Measurements from ENCODE around the gene ZNF2. TPM values are rescaled to one million over a fixed set of nuclear protein-coding genes. Genes with fewer than 3 reads are reported as not detected.

ZNF2 gene
- total RNA-seq = 5.3 and 8.1 TPM in 2 replicates

- DNase-seq (ENCODE audit: low read depth in 2 of 2) = peak; percentile 93 to 98
These were observed at the start of gene ZNF2 for GRCh38 chr2:95165371-95166064. TSS of gene ZNF2 (plus strand) at chr2:95165809. CDS start at chr2:95176227, 10,418 bp downstream.

DNA sequence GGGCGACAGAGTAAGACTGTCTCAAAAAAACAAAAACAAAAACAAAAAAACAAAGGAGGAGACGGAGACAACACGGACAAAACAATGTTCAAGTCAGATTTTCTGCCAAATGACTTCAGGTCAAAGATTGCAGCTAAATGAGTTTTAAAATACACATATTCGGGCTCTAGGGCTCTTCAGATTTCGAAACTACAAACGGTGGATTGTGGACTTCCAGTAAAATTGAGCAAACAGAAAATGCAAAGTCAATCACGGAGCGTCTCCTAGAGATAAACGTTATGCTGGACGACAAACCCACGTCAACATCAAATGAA is 44.6 kb upstream of the ZNF2 start:
- DNase-seq (ENCODE audit: low read depth in 2 of 2) = peak in 1 of 2 donors; percentile 9

- DNase-seq (ENCODE audit: low read depth in 2 of 2) = peak; percentile 24 to 72
These were observed 44.0 kb upstream of the ZNF2 start, which contains the start of gene MRPS5 for GRCh38 chr2:95121407-95122196. TSS of gene MRPS5 (minus strand) at chr2:95121808. CDS start at chr2:95121791, 17 bp downstream.

DNA sequence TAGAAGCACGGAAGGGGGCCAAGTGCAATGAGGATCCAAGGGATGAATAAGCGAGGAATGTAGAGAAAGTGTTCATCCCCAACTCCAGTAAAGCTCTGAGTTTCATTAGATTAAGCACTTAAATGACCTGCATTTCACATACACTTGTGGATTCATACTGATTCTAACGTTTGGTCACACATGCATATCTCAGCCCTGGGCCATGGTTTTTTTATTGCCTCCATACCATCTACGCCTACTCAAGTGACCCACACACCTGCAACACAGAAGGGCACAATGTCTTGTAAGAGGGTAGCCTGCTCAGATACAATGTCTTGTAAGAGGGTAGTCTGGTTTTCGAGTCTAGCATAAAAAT is 43.4 kb upstream of the ZNF2 start:
- DNase-seq (ENCODE audit: low read depth in 2 of 2) = no peak

DNA sequence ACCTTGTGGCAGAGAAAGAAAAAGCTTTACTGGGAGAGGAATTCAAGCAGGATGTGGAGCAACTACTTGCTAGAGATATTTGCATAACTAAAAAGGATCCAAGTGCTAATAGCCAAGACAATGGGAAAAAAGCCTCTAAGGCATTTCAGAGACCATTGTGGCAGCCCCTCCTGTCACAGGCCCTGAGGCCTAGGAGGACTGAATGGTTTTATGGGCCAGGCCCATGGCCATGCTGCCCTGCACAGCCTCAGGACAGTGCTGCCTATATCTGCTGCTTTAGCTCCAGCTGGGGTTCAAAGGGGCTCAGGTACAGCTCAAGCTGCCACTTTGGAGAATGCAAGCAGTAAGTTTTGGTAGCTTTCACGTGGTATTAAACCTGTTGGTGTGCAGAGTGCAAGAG is 26.9 kb upstream of the ZNF2 start:
- DNase-seq (ENCODE audit: low read depth in 2 of 2) = no peak

DNA sequence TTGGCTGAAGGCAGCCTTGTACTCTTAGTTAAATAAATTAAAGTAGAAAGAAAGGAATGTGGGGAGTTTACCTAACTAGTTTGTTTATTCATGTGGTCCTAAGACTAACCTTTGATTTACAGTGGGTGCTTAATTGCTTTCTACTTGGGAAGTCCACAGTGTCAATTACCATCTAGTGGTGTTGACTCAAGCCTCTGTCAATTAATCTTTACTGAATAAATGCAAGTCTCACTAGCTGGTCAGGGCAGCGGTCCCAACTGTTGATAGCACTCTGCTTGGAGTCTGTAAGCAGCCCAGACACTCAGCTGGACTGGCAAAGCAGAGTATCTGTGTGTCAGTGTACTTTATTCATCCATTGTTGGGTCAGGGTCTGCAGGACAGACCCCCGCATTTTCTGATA is 21.8 kb upstream of the ZNF2 start:
- DNase-seq (ENCODE audit: low read depth in 2 of 2) = no peak

- no peak for DNase-seq (ENCODE audit: low read depth in 2 of 2)
These were observed 16.1 kb upstream of the ZNF2 start for GRCh38 chr2:95149397-95149984.

- no peak for DNase-seq (ENCODE audit: low read depth in 2 of 2)
These were observed 7.2 kb upstream of the ZNF2 start for GRCh38 chr2:95158441-95158840.

DNA sequence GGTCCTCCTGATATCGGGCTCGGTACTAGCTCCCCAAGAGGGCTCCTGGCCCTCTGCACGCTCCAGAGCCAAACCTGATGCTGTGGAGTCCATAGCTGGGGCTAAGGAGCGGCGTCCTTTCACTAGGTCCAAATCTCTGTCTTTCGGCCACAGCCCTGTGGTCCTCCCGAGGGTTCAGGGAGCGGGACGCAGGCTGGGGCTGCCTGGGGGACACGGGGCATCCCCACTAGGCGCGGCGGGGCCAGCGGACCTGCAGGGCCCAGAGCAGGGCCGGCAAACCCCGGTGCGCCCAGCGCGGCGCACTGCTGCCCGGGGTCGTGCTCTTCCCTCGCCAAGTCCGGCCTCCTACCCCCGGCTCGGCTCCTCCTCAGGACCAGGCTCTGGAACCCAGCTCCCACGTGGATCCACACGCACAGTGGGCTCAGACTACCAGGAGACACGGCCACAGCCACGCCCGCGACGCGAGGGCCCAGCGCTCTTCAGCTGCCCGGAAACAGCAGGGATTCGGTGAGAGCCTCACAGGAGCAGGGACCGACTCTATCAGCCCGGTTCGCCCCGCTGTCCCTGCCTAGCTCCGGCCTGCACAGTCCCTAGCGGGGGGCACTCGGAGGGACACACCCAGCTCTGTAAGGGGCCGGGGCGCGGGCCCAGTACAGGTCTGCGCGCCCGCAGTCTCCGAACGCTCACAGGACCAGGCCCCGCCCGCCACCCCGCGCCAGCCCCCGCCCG is 6.6 kb upstream of the ZNF2 start:
- DNase-seq (ENCODE audit: low read depth in 2 of 2) = peak in 1 of 2 donors; percentile 53

DNA sequence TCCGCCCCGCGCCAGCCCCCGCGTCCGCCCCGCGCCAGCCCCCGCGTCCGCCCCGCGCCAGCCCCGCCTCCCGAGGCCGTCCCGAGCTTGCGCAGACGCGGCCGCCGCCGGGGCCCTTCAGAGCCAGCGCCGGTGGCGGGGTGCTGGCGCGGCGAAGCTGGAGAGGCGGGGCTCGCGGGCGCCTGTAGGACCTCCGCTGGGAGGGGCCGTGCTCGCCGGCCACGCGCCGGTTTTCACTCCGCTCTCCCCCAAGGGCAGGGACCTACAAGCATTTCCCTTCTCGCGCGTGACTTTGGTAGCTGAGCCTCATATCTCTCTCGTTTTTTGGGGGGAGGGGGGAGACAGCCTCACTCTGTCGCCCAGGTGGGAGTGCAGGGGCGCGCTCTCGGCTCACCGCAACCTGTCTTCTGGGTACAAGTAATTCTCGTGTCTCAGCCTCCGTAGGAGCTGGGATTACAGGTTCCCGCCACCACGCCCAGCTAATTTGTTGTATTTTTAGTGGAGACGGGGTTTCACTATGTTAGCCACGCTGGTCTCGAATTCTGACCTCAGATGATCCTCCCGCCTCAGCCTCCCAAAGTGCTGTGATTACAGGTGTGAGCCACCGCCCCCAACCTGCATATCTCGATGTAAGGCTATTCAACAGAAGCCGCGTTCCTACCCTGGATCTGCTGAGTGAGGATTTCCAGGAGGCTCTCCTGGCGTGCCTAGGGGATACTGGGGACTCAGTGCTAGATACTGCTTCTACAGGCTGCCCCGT is 5.7 kb upstream of the ZNF2 start, which contains the start of gene ZNF514:
ZNF514 (minus strand) TSS at position 159 of the 760 bp plus-strand sequence. CDS start 6,595 bp downstream, outside the sequence.
- DNase-seq (ENCODE audit: low read depth in 2 of 2) = peak in 1 of 2 donors; percentile 81

DNA sequence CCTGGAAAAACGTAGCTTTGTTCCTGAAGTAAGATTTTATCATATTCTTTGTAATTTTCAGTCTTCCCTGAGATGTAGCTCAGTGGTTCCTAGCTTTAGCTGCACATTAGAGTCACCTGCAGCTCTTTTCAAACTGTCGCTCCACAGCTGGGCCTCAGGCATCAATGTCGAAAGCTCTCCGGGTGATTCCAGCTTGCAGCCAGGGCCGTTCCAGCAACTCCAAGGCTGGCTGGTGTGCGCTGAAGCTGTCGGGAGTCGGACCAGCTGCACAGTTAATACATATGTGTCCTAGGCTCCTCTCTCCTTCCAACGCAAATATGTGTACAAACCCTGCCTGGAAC is 609 bp upstream of the ZNF2 start:
- DNase-seq (ENCODE audit: low read depth in 2 of 2) = no peak

DNA sequence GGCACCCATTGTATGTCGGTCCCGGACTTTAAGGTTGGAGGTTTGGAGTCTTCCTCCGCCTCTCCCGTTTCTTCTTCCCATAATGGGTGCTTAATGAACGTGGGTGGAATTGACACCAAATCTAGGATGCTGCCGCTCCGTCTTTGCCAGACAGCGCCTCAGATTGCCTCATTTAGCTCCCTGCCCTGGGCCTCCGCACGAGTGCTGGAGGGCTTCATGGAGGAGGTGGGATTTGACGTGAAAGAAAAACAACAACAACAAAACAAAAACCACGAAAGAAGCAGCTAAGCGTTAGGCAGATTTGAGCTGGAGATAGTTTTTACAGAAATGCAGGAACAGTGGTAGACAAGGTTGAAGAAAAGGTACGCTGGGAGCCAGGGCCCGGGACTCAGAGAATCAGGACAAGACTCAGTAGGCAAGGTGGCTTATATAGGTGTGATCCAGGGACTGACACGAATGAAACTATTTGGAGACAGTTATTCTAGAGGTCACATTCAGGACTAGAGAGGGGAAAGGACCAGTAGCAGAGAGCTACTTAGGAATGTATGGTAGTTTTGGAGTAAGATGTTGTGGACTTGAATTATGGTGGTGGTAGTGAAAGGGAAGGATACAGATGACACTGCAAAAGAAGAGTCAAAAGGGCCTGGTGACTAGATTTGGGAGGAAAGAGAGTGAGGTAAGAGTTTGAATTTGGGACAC is 605 bp downstream of the ZNF2 start:
- DNase-seq (ENCODE audit: low read depth in 2 of 2) = no peak

- no peak for DNase-seq (ENCODE audit: low read depth in 2 of 2)
These were observed 6.3 kb downstream of the ZNF2 start for GRCh38 chr2:95171902-95172301.

DNA sequence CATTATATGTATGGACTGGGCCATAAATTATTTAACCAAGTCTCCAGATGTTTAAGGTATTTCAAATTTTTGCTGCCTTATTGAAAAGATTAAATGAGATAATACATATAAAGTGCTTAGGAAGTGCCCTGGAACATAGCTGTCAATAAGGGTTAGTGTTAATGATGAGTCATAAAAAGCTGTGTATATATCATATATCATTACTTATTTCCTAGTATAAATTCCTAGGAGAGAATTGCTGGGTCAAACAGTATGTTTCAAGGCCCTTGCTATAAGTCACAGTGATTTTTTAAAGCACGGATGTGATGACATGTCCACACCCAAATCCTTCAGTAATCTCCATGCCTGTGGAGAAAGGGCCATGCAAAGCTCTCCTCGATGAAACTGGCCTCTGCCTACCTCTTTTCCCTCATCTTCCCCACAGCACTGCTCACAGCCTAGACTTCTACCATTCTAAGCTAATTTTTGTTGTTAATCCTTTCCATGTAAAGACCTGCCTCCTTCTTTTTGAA is 8.5 kb downstream of the ZNF2 start:
- no peak for DNase-seq (ENCODE audit: low read depth in 2 of 2)

DNA sequence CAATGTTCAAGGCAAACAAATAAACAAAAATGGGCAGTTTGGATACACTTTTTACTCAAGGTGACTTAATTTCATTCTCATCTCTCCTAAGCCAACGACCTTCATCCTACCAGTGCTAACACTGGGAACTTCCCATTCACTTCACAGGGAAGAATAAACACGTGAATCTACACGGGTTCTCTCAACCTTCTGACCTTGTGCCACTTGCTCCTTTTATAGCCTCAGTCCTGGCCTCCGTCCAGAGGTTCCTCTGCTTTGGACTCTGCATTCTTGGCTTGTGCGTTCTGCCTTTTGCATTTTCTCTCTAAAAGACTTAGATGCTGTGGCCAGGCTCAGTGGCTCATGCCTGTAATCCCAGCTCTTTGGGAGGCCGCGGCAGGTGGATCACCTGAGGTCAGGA is 13.8 kb downstream of the ZNF2 start:
- no peak for DNase-seq (ENCODE audit: low read depth in 2 of 2)

GRCh38 chr2:95181774-95182173 is 16.2 kb downstream of the ZNF2 start:
- DNase-seq (ENCODE audit: low read depth in 2 of 2) = no peak

GRCh38 chr2:95185197-95185596 is 19.6 kb downstream of the ZNF2 start:
- DNase-seq (ENCODE audit: low read depth in 2 of 2) = no peak

- no peak for DNase-seq (ENCODE audit: low read depth in 2 of 2)
These were observed 20.4 kb downstream of the ZNF2 start for GRCh38 chr2:95185973-95186372.

- DNase-seq (ENCODE audit: low read depth in 2 of 2) = peak in 1 of 2 donors; percentile 25
These were observed 27.3 kb downstream of the ZNF2 start for GRCh38 chr2:95192956-95193355.

GRCh38 chr2:95203911-95204310 is 38.3 kb downstream of the ZNF2 start:
- DNase-seq (ENCODE audit: low read depth in 2 of 2) = no peak

All from dermis microvascular lymphatic vessel endothelial cell (primary cell).